ENCODE data around the gene GBA2.

The GBA2 gene

DNA sequence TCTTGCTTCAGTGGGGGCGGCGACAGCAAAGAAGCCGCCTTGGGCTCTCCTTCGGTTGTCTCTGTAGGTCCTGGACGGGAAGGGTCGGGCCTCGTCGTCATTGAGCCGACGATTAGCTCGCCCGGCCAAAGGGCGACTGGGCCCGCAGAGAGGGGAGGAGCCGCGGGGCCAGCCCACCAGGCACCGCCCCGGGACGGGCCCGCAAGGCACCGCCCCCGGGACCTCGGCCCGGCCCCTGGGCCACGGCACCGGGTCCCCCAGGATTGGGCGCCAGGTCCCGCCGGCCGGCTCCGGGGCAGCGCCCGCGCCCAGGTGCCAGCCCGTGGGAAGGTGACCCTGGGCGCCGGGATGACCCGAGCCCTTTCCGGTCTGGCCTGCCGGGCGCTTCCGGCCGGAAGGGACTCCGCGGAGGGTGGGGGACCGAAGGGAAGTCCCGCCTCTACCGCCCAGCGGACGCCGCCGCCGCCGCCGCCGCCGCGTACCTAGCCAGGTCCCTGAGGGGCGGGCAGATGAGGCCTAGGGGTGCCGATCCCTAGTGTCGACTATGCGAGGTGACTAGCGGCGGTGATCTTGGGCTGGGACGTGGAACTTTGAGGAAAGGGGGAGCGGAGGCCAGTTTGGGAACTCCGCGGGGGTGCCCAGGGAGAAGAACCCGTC lies at the start of gene GBA2, which contains the start of gene RGP1:
TSS of gene GBA2 (minus strand) at position 371 of the 657 bp plus-strand sequence. CDS start 524 bp downstream, outside the sequence.
TSS of gene RGP1 (plus strand) at position 430 of the 657 bp plus-strand sequence. CDS start 469 bp downstream, outside the sequence.
- H3K27ac ChIP-seq, result peak within 1 kb of the TSS; percentile 96
- TF ChIP-seq, protein P1, sequence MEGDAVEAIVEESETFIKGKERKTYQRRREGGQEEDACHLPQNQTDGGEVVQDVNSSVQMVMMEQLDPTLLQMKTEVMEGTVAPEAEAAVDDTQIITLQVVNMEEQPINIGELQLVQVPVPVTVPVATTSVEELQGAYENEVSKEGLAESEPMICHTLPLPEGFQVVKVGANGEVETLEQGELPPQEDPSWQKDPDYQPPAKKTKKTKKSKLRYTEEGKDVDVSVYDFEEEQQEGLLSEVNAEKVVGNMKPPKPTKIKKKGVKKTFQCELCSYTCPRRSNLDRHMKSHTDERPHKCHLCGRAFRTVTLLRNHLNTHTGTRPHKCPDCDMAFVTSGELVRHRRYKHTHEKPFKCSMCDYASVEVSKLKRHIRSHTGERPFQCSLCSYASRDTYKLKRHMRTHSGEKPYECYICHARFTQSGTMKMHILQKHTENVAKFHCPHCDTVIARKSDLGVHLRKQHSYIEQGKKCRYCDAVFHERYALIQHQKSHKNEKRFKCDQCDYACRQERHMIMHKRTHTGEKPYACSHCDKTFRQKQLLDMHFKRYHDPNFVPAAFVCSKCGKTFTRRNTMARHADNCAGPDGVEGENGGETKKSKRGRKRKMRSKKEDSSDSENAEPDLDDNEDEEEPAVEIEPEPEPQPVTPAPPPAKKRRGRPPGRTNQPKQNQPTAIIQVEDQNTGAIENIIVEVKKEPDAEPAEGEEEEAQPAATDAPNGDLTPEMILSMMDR (conservative IDR thresholded peaks at IDR 0.05), result no peak

DNA sequence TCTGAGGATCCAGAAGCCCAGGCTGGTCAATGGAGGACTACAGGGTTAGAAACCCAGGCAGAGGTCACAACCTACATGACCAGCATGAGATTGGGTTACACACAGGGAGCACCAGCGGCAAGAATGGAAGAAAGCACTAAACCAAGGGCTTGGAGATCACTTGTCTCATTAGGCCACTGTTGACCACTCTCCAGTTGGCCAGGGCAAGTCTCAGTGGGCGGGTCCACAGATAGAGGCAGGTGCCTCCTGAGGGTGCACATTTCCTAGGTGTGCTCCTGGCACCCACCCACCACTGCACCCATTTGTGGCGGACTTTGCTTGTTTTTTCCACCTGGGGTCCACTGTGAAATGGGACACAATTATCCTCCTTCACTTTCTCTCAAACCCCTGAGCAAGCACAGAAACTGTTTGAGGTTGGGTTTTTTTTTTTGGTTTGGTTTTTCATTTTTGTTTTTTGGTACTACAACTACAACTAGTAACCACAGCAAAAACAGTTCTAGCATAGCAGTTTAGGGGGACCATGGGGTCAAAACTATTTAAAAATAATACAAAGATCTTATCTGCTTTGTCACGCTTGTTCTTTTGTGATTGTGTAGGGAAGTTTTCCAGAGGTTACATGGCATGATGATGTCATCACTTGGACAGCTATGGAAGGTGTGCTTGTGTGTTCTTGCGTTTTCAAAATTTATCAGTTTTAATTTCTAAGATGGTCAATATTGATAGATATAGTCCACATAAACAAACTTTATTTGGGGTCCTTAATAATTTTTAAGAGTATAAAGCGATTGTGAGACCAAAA lies 48.5 kb upstream of the GBA2 start:
- TF ChIP-seq, protein P1 (conservative IDR thresholded peaks at IDR 0.05), result no peak
- H3K27ac ChIP-seq, result no peak overlapping the region

DNA sequence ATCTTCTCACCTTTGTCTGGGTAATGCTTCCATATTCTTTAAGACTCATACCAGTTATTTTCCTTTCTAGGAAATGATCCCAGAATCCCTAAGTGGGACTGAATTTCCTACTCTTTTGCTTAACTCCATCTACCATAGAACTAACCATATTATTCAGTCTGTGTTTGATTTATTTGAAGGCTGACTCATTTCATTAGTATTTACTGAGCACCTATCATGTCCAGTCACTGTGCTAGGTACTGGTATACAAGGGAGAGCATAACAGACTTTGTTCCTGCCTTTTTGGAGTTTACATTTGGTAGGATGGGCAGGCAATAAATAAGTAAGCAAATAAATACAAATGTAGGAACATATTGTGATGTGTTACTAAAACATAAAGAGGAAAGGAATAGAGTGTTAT lies 46.7 kb upstream of the GBA2 start:
- H3K27ac ChIP-seq, result no peak overlapping the region

DNA sequence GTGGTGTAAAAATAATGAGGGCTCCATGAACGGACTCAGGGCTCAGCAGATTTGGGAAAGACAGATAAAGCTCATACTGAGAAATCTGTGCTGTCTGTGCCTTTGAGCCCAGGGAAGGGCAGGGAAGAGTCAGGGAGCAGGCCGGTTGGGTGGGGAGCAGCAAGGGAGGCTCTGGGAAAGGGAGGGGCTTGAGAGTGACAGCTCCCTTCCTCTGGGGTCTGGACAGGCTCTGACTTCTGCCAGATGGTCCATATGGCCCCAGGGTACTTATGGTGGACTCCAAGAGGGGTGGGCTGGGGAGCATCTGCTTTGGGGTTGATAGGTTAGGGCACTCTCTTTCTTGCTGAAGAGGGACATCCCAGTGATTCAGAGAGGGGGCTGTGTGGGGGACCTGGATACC lies 44.4 kb upstream of the GBA2 start:
- no peak overlapping the region for H3K27ac ChIP-seq
- TF ChIP-seq, protein P1 (conservative IDR thresholded peaks at IDR 0.05), result no peak

More for the DNA sequence above, 46.7 kb upstream of the GBA2 start:
- TF ChIP-seq, protein P1 (conservative IDR thresholded peaks at IDR 0.05), result no peak

DNA sequence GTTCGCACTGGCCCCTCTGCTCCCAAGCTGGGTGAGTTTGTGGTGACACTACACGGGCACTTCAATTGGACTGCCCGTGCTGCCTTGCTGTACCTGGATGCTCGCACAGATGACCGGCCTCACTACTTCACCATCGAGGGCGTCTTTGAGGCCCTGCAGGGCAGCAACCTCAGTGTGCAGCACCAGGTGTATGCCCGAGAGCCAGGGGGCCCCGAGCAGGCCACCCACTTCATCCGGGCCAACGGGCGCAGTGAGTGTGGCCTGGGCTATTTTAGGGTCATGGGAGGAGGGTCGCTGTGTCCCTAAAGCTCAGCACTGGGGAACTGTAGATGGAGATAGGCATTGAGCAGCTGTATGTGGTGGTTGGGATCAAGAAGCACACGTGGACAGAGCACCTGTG lies 43.8 kb upstream of the GBA2 start:
- TF ChIP-seq, protein P1 (conservative IDR thresholded peaks at IDR 0.05), result no peak

DNA sequence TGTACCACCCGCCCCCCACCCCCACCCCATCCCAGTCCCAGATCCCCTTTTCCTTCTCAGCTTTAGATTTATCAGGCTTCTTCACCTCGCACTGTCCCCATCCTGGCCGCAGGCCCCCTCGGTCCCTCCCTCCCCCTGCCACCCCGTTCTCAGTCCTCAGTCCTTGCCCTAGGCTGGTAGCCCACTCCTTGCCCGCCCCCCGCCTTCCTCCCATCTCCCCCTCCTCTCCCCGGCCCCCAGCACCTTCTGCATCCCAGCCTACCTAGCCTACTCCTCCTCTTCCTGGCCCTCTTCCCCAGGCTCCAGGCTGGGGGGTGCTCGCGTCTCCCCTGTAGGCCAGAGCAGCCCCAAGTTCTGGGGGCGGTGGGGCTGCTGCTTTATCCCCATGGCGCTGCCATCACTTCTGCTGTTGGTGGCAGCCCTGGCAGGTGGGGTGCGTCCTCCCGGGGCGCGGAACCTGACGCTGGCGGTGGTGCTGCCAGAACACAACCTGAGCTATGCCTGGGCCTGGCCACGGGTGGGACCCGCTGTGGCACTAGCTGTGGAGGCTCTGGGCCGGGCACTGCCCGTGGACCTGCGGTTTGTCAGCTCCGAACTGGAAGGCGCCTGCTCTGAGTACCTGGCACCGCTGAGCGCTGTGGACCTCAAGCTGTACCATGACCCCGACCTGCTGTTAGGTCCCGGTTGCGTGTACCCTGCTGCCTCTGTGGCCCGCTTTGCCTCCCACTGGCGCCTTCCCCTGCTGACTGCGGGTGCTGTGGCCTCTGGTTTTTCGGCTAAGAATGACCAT lies 43.2 kb upstream of the GBA2 start:
- H3K27ac ChIP-seq, result no peak overlapping the region
- TF ChIP-seq, protein P1 (conservative IDR thresholded peaks at IDR 0.05), result no peak

More for the DNA sequence above, 43.8 kb upstream of the GBA2 start:
- no peak overlapping the region for H3K27ac ChIP-seq

All from VCaP (cell line).